ENCODE measurements around the gene MAGOH. TPM values are rescaled to one million over a fixed set of nuclear protein-coding genes. Genes with fewer than 3 reads are reported as not detected.
A peak's percentile ranks its signal among the peaks of the same experiment; 100 is the strongest.

MAGOH gene
- total and polyA plus RNA-seq, 2 donors (not counting 1 experiment from before 2014, with no cell fraction given) = 10.8 to 45.6 TPM

DNA sequence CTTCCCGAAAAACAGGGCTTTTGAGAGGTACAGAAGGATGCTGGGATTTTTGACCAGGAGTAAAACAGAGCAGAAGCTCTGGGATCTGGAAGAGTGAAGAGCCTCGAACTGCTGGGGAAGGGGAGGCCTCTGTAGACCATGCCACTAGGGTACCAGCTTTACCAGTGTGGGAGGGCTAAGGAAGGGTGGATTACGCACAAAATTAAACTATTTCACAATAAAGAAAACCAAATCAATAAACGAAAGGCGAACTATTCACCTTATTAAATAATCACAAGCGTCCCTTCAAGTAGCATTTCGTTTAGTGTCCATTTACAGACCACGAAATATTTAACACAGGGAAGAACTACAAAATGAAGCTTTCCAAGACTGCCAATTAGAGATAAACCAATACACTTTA is 18.6 kb downstream of the MAGOH start:
- Histone ChIP-seq H2AFZ (ENCODE audit: insufficient read depth, low read depth, low read length, poor library complexity, severe bottlenecking) (peak overlapping the region; percentile 95), H3K27ac (ENCODE audit: low read length in 2 of 2) (peak overlapping the region; percentile 85 to 87), H3K4me3 (ENCODE audit: control extremely low read depth in 1 of 5, extremely low read depth in 1 of 5, insufficient read depth in 1 of 5, low read depth in 2 of 5, low read length in 4 of 5) (peak overlapping the region; percentile 43 to 91 (median 66)), H3K9ac (ENCODE audit: low read length) (peak overlapping the region; percentile 94), H3K79me2 (ENCODE audit: control insufficient read depth, insufficient read depth, low read length) (peaks cover 23% of the 10 kb centered on the region), H3K27me3 (replicated peaks in 1 of 4; ENCODE audit: control extremely low read depth in 1 of 4, control insufficient read depth in 3 of 4, insufficient read depth in 4 of 4, low read length in 3 of 4) (no peaks in the 10 kb centered on the region), H3K4me1 (ENCODE audit: control insufficient read depth in 2 of 2, insufficient read depth in 2 of 2, low read length in 2 of 2) (peaks cover 13 to 17% of the 10 kb centered on the region in 2 donors), H3K36me3 (replicated peaks in 1 of 2; ENCODE audit: control extremely low read depth in 1 of 2, control insufficient read depth in 1 of 2, extremely low read depth in 1 of 2, insufficient read depth in 2 of 2, low read length in 1 of 2) (peaks cover 0 to 9% of the 10 kb centered on the region in 2 experiments), H3K4me2 (replicated peaks; ENCODE audit: low read depth, low read length, poor library complexity, severe bottlenecking) (peak overlapping the region; percentile 81), H4K20me1 (ENCODE audit: control insufficient read depth, insufficient read depth, low read length, poor library complexity, severe bottlenecking) (no peaks in the 10 kb centered on the region), H3K9me3 (ENCODE audit: control extremely low read depth in 1 of 3, control insufficient read depth in 2 of 3, insufficient read depth in 1 of 3, low read length in 2 of 3) (no peaks in the 10 kb centered on the region)
- 100% methylated on average over 1 of the region's 8 CpGs for WGBS (ENCODE audit: insufficient coverage)
- DNase-seq (no peak), ATAC-seq (ENCODE audit: low read depth) (no peak)
- ChIA-PET CTCF (no interaction called here), POLR2A (interaction anchor here (0.7 to 1.7 kb wide), 2 partner anchors 19 to 23 kb away, joined by 4 to 5 read pairs; partner anchors contain the start of genes CPT2 and MAGOH)
- TF ChIP-seq EZH2 (IDR thresholded peaks at IDR 0.05; ENCODE audit: borderline replicate concordance, insufficient read depth, low read depth, low read length, poor library complexity, severe bottlenecking) = no peak
- TF ChIP-seq, protein P1, sequence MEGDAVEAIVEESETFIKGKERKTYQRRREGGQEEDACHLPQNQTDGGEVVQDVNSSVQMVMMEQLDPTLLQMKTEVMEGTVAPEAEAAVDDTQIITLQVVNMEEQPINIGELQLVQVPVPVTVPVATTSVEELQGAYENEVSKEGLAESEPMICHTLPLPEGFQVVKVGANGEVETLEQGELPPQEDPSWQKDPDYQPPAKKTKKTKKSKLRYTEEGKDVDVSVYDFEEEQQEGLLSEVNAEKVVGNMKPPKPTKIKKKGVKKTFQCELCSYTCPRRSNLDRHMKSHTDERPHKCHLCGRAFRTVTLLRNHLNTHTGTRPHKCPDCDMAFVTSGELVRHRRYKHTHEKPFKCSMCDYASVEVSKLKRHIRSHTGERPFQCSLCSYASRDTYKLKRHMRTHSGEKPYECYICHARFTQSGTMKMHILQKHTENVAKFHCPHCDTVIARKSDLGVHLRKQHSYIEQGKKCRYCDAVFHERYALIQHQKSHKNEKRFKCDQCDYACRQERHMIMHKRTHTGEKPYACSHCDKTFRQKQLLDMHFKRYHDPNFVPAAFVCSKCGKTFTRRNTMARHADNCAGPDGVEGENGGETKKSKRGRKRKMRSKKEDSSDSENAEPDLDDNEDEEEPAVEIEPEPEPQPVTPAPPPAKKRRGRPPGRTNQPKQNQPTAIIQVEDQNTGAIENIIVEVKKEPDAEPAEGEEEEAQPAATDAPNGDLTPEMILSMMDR (IDR thresholded peaks at IDR 0.05) = no peak
- no peaks in the 10 kb centered on the region for H3K27me3 Mint-ChIP-seq
- H3K4me3 Mint-ChIP-seq = peak overlapping the region; percentile 97
- intact Hi-C loops (cut with micrococcal nuclease) = loop anchor here (1.0 to 5.0 kb wide), 4 partner anchors 19 to 618 kb away; partner anchors contain the start of genes CPT2, MAGOH and NDC1
- H3K9me3 Mint-ChIP-seq (ENCODE audit: insufficient read depth) = no peaks in the 10 kb centered on the region
- H3K4me1 Mint-ChIP-seq = peaks cover 20% of the 10 kb centered on the region
- H3K27ac Mint-ChIP-seq = peak overlapping the region; percentile 99

DNA sequence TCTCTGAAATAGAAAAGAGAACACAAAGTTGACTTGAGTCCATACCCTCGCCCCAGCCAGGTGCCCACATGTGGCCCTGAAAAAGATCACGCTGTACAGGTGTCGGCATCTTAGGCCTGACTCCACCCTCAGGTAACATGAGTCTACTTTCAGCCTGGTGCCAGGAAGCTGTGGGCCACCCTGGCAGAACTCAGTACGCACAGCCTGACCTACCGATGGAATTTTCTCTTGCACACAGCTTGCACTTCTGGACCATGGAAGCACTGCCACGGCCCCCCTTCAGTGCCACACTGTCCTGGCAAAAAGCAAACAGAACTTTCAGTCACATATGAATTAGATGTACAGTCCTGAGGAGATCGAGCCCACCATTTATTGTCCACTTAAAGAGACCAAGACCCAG is 20.1 kb downstream of the MAGOH start:
- no peaks in the 10 kb centered on the region for H3K9me3 ChIP-seq (ENCODE audit: control extremely low read depth in 1 of 3, control insufficient read depth in 2 of 3, insufficient read depth in 1 of 3, low read length in 2 of 3)
- H3K4me3 ChIP-seq (ENCODE audit: control extremely low read depth in 1 of 5, extremely low read depth in 1 of 5, insufficient read depth in 1 of 5, low read depth in 2 of 5, low read length in 4 of 5) = no peak overlapping the region
- POLR2A ChIA-PET = no interaction called here
- no peaks in the 10 kb centered on the region for H3K9me3 Mint-ChIP-seq (ENCODE audit: insufficient read depth)
- no peaks in the 10 kb centered on the region for H3K27me3 Mint-ChIP-seq
- H3K4me3 Mint-ChIP-seq = no peak overlapping the region
- intact Hi-C loops (cut with micrococcal nuclease) = no loop called here
- H2AFZ ChIP-seq (ENCODE audit: insufficient read depth, low read depth, low read length, poor library complexity, severe bottlenecking) = no peak overlapping the region
- no peaks in the 10 kb centered on the region for H4K20me1 ChIP-seq (ENCODE audit: control insufficient read depth, insufficient read depth, low read length, poor library complexity, severe bottlenecking)
- H3K4me1 ChIP-seq (ENCODE audit: control insufficient read depth in 2 of 2, insufficient read depth in 2 of 2, low read length in 2 of 2) = peaks cover 13 to 17% of the 10 kb centered on the region in 2 donors
- peaks cover 1 to 21% of the 10 kb centered on the region in 2 experiments for H3K36me3 ChIP-seq (replicated peaks in 1 of 2; ENCODE audit: control extremely low read depth in 1 of 2, control insufficient read depth in 1 of 2, extremely low read depth in 1 of 2, insufficient read depth in 2 of 2, low read length in 1 of 2)
- CTCF ChIA-PET = no interaction called here
- no peak overlapping the region for H3K27ac Mint-ChIP-seq
- no peak overlapping the region for H3K9ac ChIP-seq (ENCODE audit: low read length)
- no peaks in the 10 kb centered on the region for H3K27me3 ChIP-seq (replicated peaks in 1 of 4; ENCODE audit: control extremely low read depth in 1 of 4, control insufficient read depth in 3 of 4, insufficient read depth in 4 of 4, low read length in 3 of 4)
- H3K4me1 Mint-ChIP-seq = peaks cover 20% of the 10 kb centered on the region
- H3K27ac ChIP-seq (ENCODE audit: low read length in 2 of 2) = no peak overlapping the region
- H3K79me2 ChIP-seq (ENCODE audit: control insufficient read depth, insufficient read depth, low read length) = peaks cover 23% of the 10 kb centered on the region
- TF ChIP-seq EZH2 (IDR thresholded peaks at IDR 0.05; ENCODE audit: borderline replicate concordance, insufficient read depth, low read depth, low read length, poor library complexity, severe bottlenecking) = no peak
- TF ChIP-seq, protein P1 (IDR thresholded peaks at IDR 0.05) = no peak
- ATAC-seq (ENCODE audit: low read depth) (no peak), DNase-seq (no peak)
- 84% methylated on average over 7 of the region's 7 CpGs for WGBS (ENCODE audit: insufficient coverage)
- H3K4me2 ChIP-seq (replicated peaks; ENCODE audit: low read depth, low read length, poor library complexity, severe bottlenecking) = no peak overlapping the region
